ENCODE results near the gene OR1E2. TPM values are rescaled to one million over a fixed set of nuclear protein-coding genes. Genes with fewer than 3 reads are reported as not detected.
A peak's percentile ranks its signal among the peaks of the same experiment; 100 is the strongest.
"Not testable (repeated sequence)": the region's sequence is repeated elsewhere in the genome, so short reads cannot be mapped to it uniquely, and the experiment has no call there.

Gene OR1E2
- not detected for total RNA-seq

- peaks cover 6% of the 10 kb centered on the region for H3K27me3 Mint-ChIP-seq
These were observed at the start of gene OR1E2 for GRCh38 chr17:3433741-3434140. Gene OR1E2, minus strand, starts transcription at chr17:3433841. Its CDS starts 0 bp downstream, at chr17:3433841.

DNA sequence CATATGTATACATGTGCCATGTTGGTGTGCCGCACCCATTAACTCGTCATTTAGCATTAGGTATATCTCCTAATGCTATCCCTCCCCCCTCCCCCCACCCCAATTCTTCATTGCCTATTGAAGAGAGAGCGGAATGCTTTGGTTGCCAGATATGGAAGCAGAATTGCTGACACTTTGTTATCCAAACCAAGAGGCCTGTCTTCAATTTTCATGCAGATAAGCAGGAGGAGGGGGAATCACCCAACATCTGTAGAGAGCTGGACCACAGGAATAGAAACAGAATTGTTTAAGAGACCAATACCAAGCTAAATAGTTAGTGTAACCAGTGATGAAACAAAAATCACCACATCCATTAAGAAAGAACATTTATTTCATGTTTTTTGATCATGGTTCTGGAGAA is 49.2 kb upstream of the OR1E2 start:
- Mint-ChIP-seq H3K9me3 (no peaks in the 10 kb centered on the region), H3K27ac (no peak overlapping the region), H3K4me1 (no peaks in the 10 kb centered on the region), H3K36me3 (no peaks in the 10 kb centered on the region), H3K27me3 (peaks cover 24% of the 10 kb centered on the region), H3K4me3 (no peak overlapping the region)
- ATAC-seq (ENCODE audit: low read depth) (no peak), DNase-seq (no peak)
- POLR2A ChIA-PET = no interaction called here

More at GRCh38 chr17:3433741-3434140, at the start of gene OR1E2:
- H3K36me3 Mint-ChIP-seq = no peaks in the 10 kb centered on the region
- DNase-seq (no peak), ATAC-seq (ENCODE audit: low read depth) (no peak)
- no peak within 1 kb of the TSS for H3K4me3 Mint-ChIP-seq
- no peaks in the 10 kb centered on the region for H3K9me3 Mint-ChIP-seq
- no peaks in the 10 kb centered on the region for H3K4me1 Mint-ChIP-seq
- POLR2A ChIA-PET = no interaction called here
- no peak within 1 kb of the TSS for H3K27ac Mint-ChIP-seq

DNA sequence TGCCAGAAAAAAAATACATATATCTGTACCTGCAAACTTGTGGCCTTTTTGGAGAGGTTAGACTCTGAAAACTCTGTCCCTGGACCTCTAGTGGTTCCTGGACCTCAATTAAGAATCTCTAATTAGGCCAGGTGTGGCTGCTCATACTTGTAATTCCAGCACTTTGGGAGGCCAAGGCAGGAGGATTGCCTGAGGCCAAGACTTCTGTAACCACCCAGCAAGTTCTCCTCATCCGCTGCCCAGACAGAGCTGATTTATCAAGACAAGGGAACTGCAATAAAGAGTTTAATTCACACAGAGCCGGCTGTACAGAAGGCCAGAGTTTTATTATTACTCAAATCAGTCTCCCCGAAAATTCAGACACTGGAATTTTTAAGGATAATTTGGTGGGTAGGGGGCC is 46.3 kb upstream of the OR1E2 start:
- H3K4me1 Mint-ChIP-seq = peaks cover 4% of the 10 kb centered on the region
- no peaks in the 10 kb centered on the region for H3K9me3 Mint-ChIP-seq
- no peak for ATAC-seq (ENCODE audit: low read depth)
- DNase-seq = no peak
- no peak overlapping the region for H3K27ac Mint-ChIP-seq
- H3K4me3 Mint-ChIP-seq = no peak overlapping the region
- peaks cover 6% of the 10 kb centered on the region for H3K27me3 Mint-ChIP-seq
- H3K36me3 Mint-ChIP-seq = no peaks in the 10 kb centered on the region
- POLR2A ChIA-PET = no interaction called here

GRCh38 chr17:3475812-3476610 is 42.4 kb upstream of the OR1E2 start, which contains the start of gene ASPA:
Gene ASPA, plus strand, starts transcription at chr17:3475997. Its CDS starts 163 bp downstream, at chr17:3476160.
- peaks cover 2% of the 10 kb centered on the region for H3K27me3 Mint-ChIP-seq
- H3K4me1 Mint-ChIP-seq = peaks cover 4% of the 10 kb centered on the region
- H3K4me3 Mint-ChIP-seq = peak within 1 kb of the TSS; percentile 65
- DNase-seq (no peak), ATAC-seq (ENCODE audit: low read depth) (no peak)
- no peaks in the 10 kb centered on the region for H3K36me3 Mint-ChIP-seq
- H3K27ac Mint-ChIP-seq = no peak within 1 kb of the TSS
- POLR2A ChIA-PET = no interaction called here
- no peaks in the 10 kb centered on the region for H3K9me3 Mint-ChIP-seq

DNA sequence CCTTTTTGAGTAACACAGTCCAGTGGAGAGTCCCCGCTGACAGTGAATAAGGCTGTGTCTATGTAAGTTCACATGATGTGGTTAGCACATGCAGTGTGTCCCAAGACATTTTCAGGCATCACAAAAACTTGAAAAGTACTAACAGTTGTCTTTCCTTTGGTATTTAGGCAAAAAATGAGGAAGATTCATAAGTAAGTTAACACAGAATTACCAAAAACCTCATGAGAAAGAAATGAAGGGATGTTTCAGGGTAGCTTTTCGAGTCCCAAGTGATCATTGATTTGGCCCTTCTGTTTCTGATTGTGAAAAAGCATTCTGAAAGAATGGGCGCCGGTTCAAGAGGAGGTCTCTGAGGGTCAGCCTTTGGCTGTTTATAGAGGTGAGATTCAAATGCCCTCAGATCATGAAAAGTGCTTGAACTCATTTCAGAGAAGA is 41.6 kb upstream of the OR1E2 start:
- Mint-ChIP-seq H3K4me3 (no peak overlapping the region), H3K27ac (no peak overlapping the region), H3K9me3 (no peaks in the 10 kb centered on the region), H3K36me3 (no peaks in the 10 kb centered on the region), H3K4me1 (peaks cover 4% of the 10 kb centered on the region), H3K27me3 (peaks cover 2% of the 10 kb centered on the region)
- ATAC-seq (ENCODE audit: low read depth) (no peak), DNase-seq (no peak)
- POLR2A ChIA-PET = no interaction called here

DNA sequence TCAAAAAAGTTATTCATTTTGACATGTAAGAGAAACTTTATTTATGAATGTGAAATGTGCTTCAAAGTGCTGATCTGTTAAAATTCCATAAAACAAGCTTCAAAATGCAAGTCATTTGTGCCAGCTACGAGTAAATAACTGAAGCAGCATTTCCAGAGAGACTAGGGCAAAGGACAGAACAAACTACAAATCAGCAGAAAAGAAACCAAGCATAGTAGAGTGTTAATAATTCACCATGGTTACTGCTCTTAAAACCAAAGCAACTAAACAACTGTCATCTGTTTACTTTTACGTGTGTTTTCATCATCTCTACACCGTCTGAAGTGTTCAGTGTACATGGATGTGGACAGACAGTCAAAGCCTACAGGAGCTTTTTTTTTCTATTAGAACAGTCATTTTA is 40.6 kb upstream of the OR1E2 start:
- no peak for DNase-seq
- Mint-ChIP-seq H3K4me1 (peaks cover 4% of the 10 kb centered on the region), H3K27ac (no peak overlapping the region), H3K36me3 (no peaks in the 10 kb centered on the region), H3K9me3 (no peaks in the 10 kb centered on the region), H3K4me3 (no peak overlapping the region), H3K27me3 (peaks cover 2% of the 10 kb centered on the region)
- no peak for ATAC-seq (ENCODE audit: low read depth)
- POLR2A ChIA-PET = no interaction called here

DNA sequence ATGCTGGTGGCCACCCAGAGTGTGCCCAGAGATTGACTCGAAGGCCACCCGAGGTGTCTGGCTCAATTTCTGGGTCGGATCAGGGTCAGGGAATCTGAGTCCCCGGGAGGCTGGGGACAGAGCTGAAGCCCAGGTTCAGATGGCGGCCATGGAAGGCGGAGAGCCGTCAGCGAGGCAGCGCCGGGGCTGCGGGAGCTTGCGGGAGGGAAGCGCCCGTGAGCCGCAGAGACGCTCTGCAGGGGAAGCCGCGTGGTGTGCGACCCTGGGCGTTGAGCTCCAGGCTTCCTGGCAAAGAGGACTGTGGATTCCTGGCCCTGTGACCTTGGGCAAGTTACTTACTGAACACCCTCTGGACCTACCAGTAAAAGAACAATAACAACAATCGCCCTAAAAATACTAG is 38.5 kb upstream of the OR1E2 start:
- Mint-ChIP-seq H3K4me3 (no peak overlapping the region), H3K4me1 (peaks cover 4% of the 10 kb centered on the region), H3K27ac (no peak overlapping the region), H3K36me3 (no peaks in the 10 kb centered on the region), H3K9me3 (no peaks in the 10 kb centered on the region), H3K27me3 (peaks cover 3% of the 10 kb centered on the region)
- POLR2A ChIA-PET = no interaction called here
- DNase-seq = no peak
- ATAC-seq (ENCODE audit: low read depth) = no peak

DNA sequence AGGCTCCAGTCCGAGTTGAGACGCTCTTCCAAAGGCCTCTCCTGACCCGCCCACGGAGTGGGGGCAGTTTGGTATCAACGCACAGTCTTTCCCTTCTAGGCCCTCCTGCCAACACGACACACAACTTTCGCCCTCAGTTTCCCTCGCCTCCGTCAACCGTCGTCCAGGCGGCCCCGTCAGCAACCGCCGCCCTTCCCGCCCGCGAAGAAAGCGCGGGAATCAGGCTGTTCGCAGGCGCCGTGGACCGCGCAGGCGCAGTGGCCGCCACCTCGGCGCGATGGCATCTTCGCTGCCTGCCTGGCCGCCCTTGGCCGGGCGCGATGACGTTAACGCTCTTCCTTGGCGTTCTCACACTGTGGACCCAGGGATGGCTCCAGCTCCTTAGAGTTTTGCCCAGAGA is 38.0 kb upstream of the OR1E2 start, which contains the start of gene SPATA22:
TSS of gene SPATA22 (minus strand) at position 221 of the 400 bp plus-strand sequence. CDS start 2,494 bp downstream, outside the sequence.
- no peaks in the 10 kb centered on the region for H3K9me3 Mint-ChIP-seq
- no peak for DNase-seq
- POLR2A ChIA-PET = no interaction called here

GRCh38 chr17:3469529-3469928 is 35.9 kb upstream of the OR1E2 start:
- Mint-ChIP-seq H3K4me1 (no peaks in the 10 kb centered on the region), H3K9me3 (no peaks in the 10 kb centered on the region), H3K27ac (no peak overlapping the region), H3K4me3 (no peak overlapping the region), H3K27me3 (peaks cover 9% of the 10 kb centered on the region), H3K36me3 (no peaks in the 10 kb centered on the region)
- POLR2A ChIA-PET = no interaction called here
- DNase-seq (no peak), ATAC-seq (ENCODE audit: low read depth) (no peak)

More for the DNA sequence above, 38.0 kb upstream of the OR1E2 start, which contains the start of gene SPATA22:
- Mint-ChIP-seq H3K4me3 (no peak within 1 kb of the TSS), H3K27ac (no peak within 1 kb of the TSS), H3K4me1 (peaks cover 4% of the 10 kb centered on the region), H3K27me3 (peaks cover 3% of the 10 kb centered on the region), H3K36me3 (no peaks in the 10 kb centered on the region)
- no peak for ATAC-seq (ENCODE audit: low read depth)

- H3K27ac Mint-ChIP-seq; H3K4me3 Mint-ChIP-seq; H3K9me3 Mint-ChIP-seq; H3K4me1 Mint-ChIP-seq; H3K27me3 Mint-ChIP-seq; DNase-seq; H3K36me3 Mint-ChIP-seq; ATAC-seq (ENCODE audit: low read depth); POLR2A ChIA-PET: not testable (repeated sequence)
These were observed 32.7 kb upstream of the OR1E2 start for GRCh38 chr17:3466355-3466754.

GRCh38 chr17:3448059-3448665 is 14.5 kb upstream of the OR1E2 start:
- H3K27ac Mint-ChIP-seq = no peak overlapping the region
- POLR2A ChIA-PET = no interaction called here
- peaks cover 27% of the 10 kb centered on the region for H3K27me3 Mint-ChIP-seq
- ATAC-seq (ENCODE audit: low read depth) (no peak), DNase-seq (no peak)
- no peaks in the 10 kb centered on the region for H3K36me3 Mint-ChIP-seq
- no peaks in the 10 kb centered on the region for H3K4me1 Mint-ChIP-seq
- no peak overlapping the region for H3K4me3 Mint-ChIP-seq
- no peaks in the 10 kb centered on the region for H3K9me3 Mint-ChIP-seq

- DNase-seq = no peak
- no peaks in the 10 kb centered on the region for H3K4me1 Mint-ChIP-seq
- H3K4me3 Mint-ChIP-seq = no peak overlapping the region
- H3K36me3 Mint-ChIP-seq = no peaks in the 10 kb centered on the region
- H3K9me3 Mint-ChIP-seq = no peaks in the 10 kb centered on the region
- ATAC-seq (ENCODE audit: low read depth) = no peak
- POLR2A ChIA-PET = no interaction called here
- no peak overlapping the region for H3K27ac Mint-ChIP-seq
- H3K27me3 Mint-ChIP-seq = peaks cover 25% of the 10 kb centered on the region
These were observed 14.0 kb upstream of the OR1E2 start for GRCh38 chr17:3447625-3448024.

DNA sequence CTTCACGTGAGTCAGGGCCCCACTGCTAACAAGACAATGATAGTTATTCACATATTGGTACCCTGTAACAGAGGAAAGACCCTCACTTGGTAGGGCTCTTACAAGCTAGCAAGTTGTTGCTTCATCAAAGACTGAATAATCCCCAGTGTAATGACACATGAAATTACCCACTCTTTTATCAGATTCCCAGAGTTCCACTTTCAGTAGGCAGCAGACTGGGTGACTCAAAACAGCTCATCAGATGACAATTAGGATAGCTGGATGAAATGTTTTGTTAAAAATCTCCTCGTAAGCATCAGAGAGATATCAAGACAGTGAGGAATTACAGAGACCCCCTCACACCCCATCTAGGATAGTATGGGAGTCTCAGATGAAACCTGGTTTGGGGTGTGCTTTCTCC is 6.8 kb upstream of the OR1E2 start:
- Mint-ChIP-seq H3K4me3 (no peak overlapping the region), H3K4me1 (no peaks in the 10 kb centered on the region), H3K27ac (no peak overlapping the region), H3K9me3 (no peaks in the 10 kb centered on the region), H3K36me3 (no peaks in the 10 kb centered on the region), H3K27me3 (peaks cover 20% of the 10 kb centered on the region)
- ATAC-seq (ENCODE audit: low read depth) (no peak), DNase-seq (no peak)
- POLR2A ChIA-PET = no interaction called here

DNA sequence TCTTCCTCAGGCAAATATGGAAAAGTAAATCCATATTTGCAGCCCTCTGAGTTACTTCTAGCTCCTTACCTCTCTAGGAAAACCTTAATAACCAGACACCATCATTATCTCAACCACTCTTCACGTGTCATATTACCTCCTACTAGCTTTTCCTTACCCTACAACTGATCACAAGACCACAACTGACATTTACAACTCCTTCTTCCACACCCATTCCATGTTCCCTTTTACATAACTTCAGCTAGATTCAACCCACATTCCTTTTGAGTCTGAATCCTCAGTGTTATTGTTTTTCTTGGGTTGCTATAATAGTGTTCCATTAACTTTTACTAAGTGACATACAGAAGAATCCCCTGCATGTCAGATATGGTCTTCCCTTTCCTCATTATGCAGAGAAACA is 4.7 kb upstream of the OR1E2 start:
- H3K27me3 Mint-ChIP-seq = peaks cover 11% of the 10 kb centered on the region
- H3K36me3 Mint-ChIP-seq = no peaks in the 10 kb centered on the region
- DNase-seq (no peak), ATAC-seq (ENCODE audit: low read depth) (no peak)
- POLR2A ChIA-PET = no interaction called here
- H3K27ac Mint-ChIP-seq = no peak overlapping the region
- no peaks in the 10 kb centered on the region for H3K9me3 Mint-ChIP-seq
- H3K4me3 Mint-ChIP-seq = no peak overlapping the region
- H3K4me1 Mint-ChIP-seq = no peaks in the 10 kb centered on the region

All from activated naive CD8-positive, alpha-beta T cell treated with anti-CD3 and anti-CD28 coated beads, Interleukin-2, amount 10 ng/mL, durations not matched to agents 7 days and 5 days (primary cell).